WTC11 (cell line): ENCODE results near the gene MAP1LC3A. TPM values are rescaled to one million over a fixed set of nuclear protein-coding genes. Genes with fewer than 3 reads are reported as not detected.

Experiments used
- ATAC-seq: fragments of 200-7000 bp; cut with Tn5 transposase; 2 replicates; pipeline ENCODE4 v1.10.0; 2021; ENCODE audit warnings: mild to moderate bottlenecking, moderate library complexity
- Bru-seq: library from RNA; stranded (reverse); fragments of 400-500 nt; gene quantifications from one replicate; lab custom pipeline; 2021; lab: Mats Ljungman, UMichigan
- CTCF ChIA-PET: fragments of 300-600 bp; sonication (Branson Sonifier 250); formaldehyde crosslinking; loops from one replicate; lab custom pipeline; 2021; ENCODE audit warnings: antibody characterized with exemption; lab: Charles Lee
- POLR2A ChIA-PET: fragments of 350-600 bp; sonication (Branson Sonifier 250); formaldehyde crosslinking; loops from one replicate; lab custom pipeline; 2021; ENCODE audit warnings: antibody characterized with exemption; lab: Charles Lee
- DNase-seq: peaks from one replicate; pipeline ENCODE4 v3.0.0; 2021; ENCODE audit warnings: low spot score
- H3K27ac Mint-ChIP-seq: 2 replicates; pipeline ENCODE4 v1.8.0; 2021; ENCODE audit warnings: mixed read lengths
- H3K27me3 Mint-ChIP-seq: 2 replicates; pipeline ENCODE4 v1.8.0; 2021; ENCODE audit warnings: low read depth, mild to moderate bottlenecking, moderate library complexity, mixed read lengths
- H3K36me3 Mint-ChIP-seq: 2 replicates; pipeline ENCODE4 v1.8.0; 2021; ENCODE audit warnings: mixed read lengths
- H3K4me1 Mint-ChIP-seq: 2 replicates; pipeline ENCODE4 v1.8.0; 2022; ENCODE audit warnings: mixed read lengths
- H3K4me3 Mint-ChIP-seq: 2 replicates; pipeline ENCODE4 v1.8.0; 2021; ENCODE audit warnings: mild to moderate bottlenecking, moderate library complexity, mixed read lengths
- H3K9me3 Mint-ChIP-seq: 2 replicates; pipeline ENCODE4 v1.8.0; 2021; ENCODE audit warnings: mixed read lengths
- CREM ChIP-seq: sonication (generic); formaldehyde crosslinking; IDR thresholded peaks from 2 replicates; pipeline ENCODE4 v1.8.1; 2022; ENCODE audit warnings: mild to moderate bottlenecking, missing genetic modification reagents, moderate library complexity
- E2F5 ChIP-seq: sonication (generic); formaldehyde crosslinking; IDR thresholded peaks from 2 replicates; pipeline ENCODE4 v1.8.1; 2022; ENCODE audit warnings: mild to moderate bottlenecking, moderate library complexity, missing genetic modification reagents
- ELF4 ChIP-seq: sonication (generic); formaldehyde crosslinking; IDR thresholded peaks from 2 replicates; pipeline ENCODE4 v1.8.1; 2022; ENCODE audit warnings: low read depth, mild to moderate bottlenecking, moderate library complexity, missing genetic modification reagents
- ETV6 ChIP-seq: sonication (generic); formaldehyde crosslinking; IDR thresholded peaks from 2 replicates; pipeline ENCODE4 v1.8.1; 2022; ENCODE audit warnings: mild to moderate bottlenecking, missing genetic modification reagents
- FOXJ3 ChIP-seq: sonication (generic); formaldehyde crosslinking; IDR thresholded peaks from 2 replicates; pipeline ENCODE4 v1.9.0; 2021; ENCODE audit warnings: missing genetic modification reagents, mild to moderate bottlenecking, borderline replicate concordance
- GRHL2 ChIP-seq: fragments of 250-450 bp; sonication (Bioruptor Pico); IDR thresholded peaks from 2 replicates; pipeline ENCODE4 v1.8.0; 2022; ENCODE audit warnings: mild to moderate bottlenecking, moderate library complexity; ENCODE audit not compliant: insufficient replicate concordance, severe bottlenecking
- HMGXB4 ChIP-seq: sonication (generic); formaldehyde crosslinking; IDR thresholded peaks from 2 replicates; pipeline ENCODE4 v1.8.1; 2023; ENCODE audit warnings: mild to moderate bottlenecking, moderate library complexity, missing genetic modification reagents
- MAX ChIP-seq: sonication (generic); formaldehyde crosslinking; IDR thresholded peaks from 2 replicates; pipeline ENCODE4 v1.8.0; 2022; ENCODE audit warnings: mild to moderate bottlenecking, missing genetic modification reagents
- NFATC4 ChIP-seq: fragments of 250-450 bp; sonication (Bioruptor Pico); IDR thresholded peaks from 2 replicates; pipeline ENCODE4 v1.9.0; 2021; ENCODE audit warnings: mild to moderate bottlenecking
- RELA ChIP-seq: sonication (generic); formaldehyde crosslinking; IDR thresholded peaks from 2 replicates; pipeline ENCODE4 v1.8.1; 2022; ENCODE audit warnings: missing genetic modification reagents, mild to moderate bottlenecking, borderline replicate concordance
- RORB ChIP-seq: fragments of 250-450 bp; sonication (Bioruptor Pico); IDR thresholded peaks from 2 replicates; pipeline ENCODE4 v1.9.0; 2021; ENCODE audit warnings: mild to moderate bottlenecking
- SMAD4 ChIP-seq: sonication (generic); formaldehyde crosslinking; IDR thresholded peaks from 2 replicates; pipeline ENCODE4 v1.8.0; 2022; ENCODE audit warnings: mild to moderate bottlenecking, missing genetic modification reagents
- SP1 ChIP-seq: sonication (generic); formaldehyde crosslinking; conservative IDR thresholded peaks from 2 replicates; pipeline ENCODE4 v1.8.1; 2022; ENCODE audit warnings: missing genetic modification reagents
- TCF7 ChIP-seq: sonication (generic); formaldehyde crosslinking; IDR thresholded peaks from 2 replicates; pipeline ENCODE4 v1.8.0; 2022; ENCODE audit warnings: mild to moderate bottlenecking, low read depth, missing genetic modification reagents, moderate library complexity
- TEAD1 ChIP-seq: sonication (generic); formaldehyde crosslinking; IDR thresholded peaks from 2 replicates; pipeline ENCODE4 v1.8.0; 2022; ENCODE audit warnings: mild to moderate bottlenecking, missing genetic modification reagents
- TEAD4 ChIP-seq: sonication (generic); formaldehyde crosslinking; IDR thresholded peaks from 2 replicates; pipeline ENCODE4 v1.8.0; 2022; ENCODE audit warnings: mild to moderate bottlenecking, missing genetic modification reagents
- TP53 ChIP-seq: sonication (generic); formaldehyde crosslinking; IDR thresholded peaks from 2 replicates; pipeline ENCODE4 v1.8.1; 2023; ENCODE audit warnings: mild to moderate bottlenecking, missing genetic modification reagents
- USF2 ChIP-seq: sonication (generic); formaldehyde crosslinking; IDR thresholded peaks from 2 replicates; pipeline ENCODE4 v1.8.1; 2023; ENCODE audit warnings: mild to moderate bottlenecking, missing genetic modification reagents, moderate library complexity
- ZBTB21 ChIP-seq: sonication (generic); formaldehyde crosslinking; IDR thresholded peaks from 2 replicates; pipeline ENCODE4 v1.8.1; 2023; ENCODE audit warnings: mild to moderate bottlenecking, missing genetic modification reagents, borderline replicate concordance
- ZNF121 ChIP-seq: sonication (generic); formaldehyde crosslinking; IDR thresholded peaks from 2 replicates; pipeline ENCODE4 v1.8.0; 2023; ENCODE audit warnings: missing genetic modification reagents
- ZNF416 ChIP-seq: fragments of 250-450 bp; sonication (Bioruptor Pico); IDR thresholded peaks from 2 replicates; pipeline ENCODE4 v1.9.0; 2021; ENCODE audit warnings: mild to moderate bottlenecking, inconsistent platforms
- ZNF425 ChIP-seq: fragments of 250-450 bp; sonication (Bioruptor Pico); conservative IDR thresholded peaks from 2 replicates; pipeline ENCODE4 v1.9.0; 2021; ENCODE audit warnings: mild to moderate bottlenecking
- ZNF532 ChIP-seq: fragments of 250-450 bp; sonication (Bioruptor Pico); IDR thresholded peaks from 2 replicates; pipeline ENCODE4 v1.9.0; 2021; ENCODE audit warnings: mild to moderate bottlenecking, borderline replicate concordance
- long read RNA-seq, 3 experiments: library from RNA in 1 of 3; library from capped mRNA in 1 of 3; library from polyadenylated mRNA in 1 of 3; unstranded in 2 of 3; stranded (forward) in 1 of 3; transcript quantifications; one replicate each; pipeline ENCODE4 v2.0.0, GENCODE V29; 2021
- total RNA-seq: library from RNA; stranded (reverse); gene quantifications from 3 replicates; pipeline ENCODE4 v1.2.3, GENCODE V29; 2021

Gene MAP1LC3A
- total RNA-seq = 7.5 to 12.1 TPM (median 11.3 TPM) in 3 replicates
- Bru-seq, nascent RNA = percentile 15 among the genes with signal in this experiment
- long read RNA-seq, experiment 1, transcript MAP1LC3A-201 (4 exons, 1,574 nt) = major isoform, 13 of 13 reads
- long read RNA-seq, experiment 1, partial matches to known transcripts = 0 of 13 reads
- long read RNA-seq, experiment 1, other reads (novel, unspliced or antisense) = 0 of 13 reads
- long read RNA-seq, experiment 2, transcript MAP1LC3A-201 (4 exons, 1,574 nt) = major isoform, 12 of 14 reads
- long read RNA-seq, experiment 2, partial matches to known transcripts = 0 of 14 reads
- long read RNA-seq, experiment 2, other reads (novel, unspliced or antisense) = 2 of 14 reads
- long read RNA-seq, experiment 3 = 0 reads

GRCh38 chr20:34558320-34559218 is at the start of gene MAP1LC3A:
TSS of gene MAP1LC3A (plus strand) at chr20:34558718. CDS start at chr20:34558869, 151 bp downstream.
- peaks cover 7% of the 10 kb centered on the region for H3K27me3 Mint-ChIP-seq
- H3K9me3 Mint-ChIP-seq = no peaks in the 10 kb centered on the region
- POLR2A ChIA-PET = interaction anchor here (0.6 to 1.6 kb wide), 5 partner anchors 9 to 290 kb away, joined by 3 to 6 read pairs (median 4); no protein-coding TSS in a partner anchor
- ATAC-seq = peak; percentile 75
- CTCF ChIA-PET = interaction anchor here (0.6 to 2.9 kb wide), 18 partner anchors 9 to 706 kb away, joined by 3 to 12 read pairs (median 6); partner anchors contain the start of genes PIGU and TP53INP2
- H3K4me3 Mint-ChIP-seq = peak within 1 kb of the TSS; percentile 75
- H3K36me3 Mint-ChIP-seq = no peaks in the 10 kb centered on the region
- H3K4me1 Mint-ChIP-seq = peaks cover 4% of the 10 kb centered on the region
- DNase-seq = peak; percentile 95
- H3K27ac Mint-ChIP-seq = peak within 1 kb of the TSS; percentile 44
- TF ChIP-seq RORB (no peak), HMGXB4 (CRISPR knock-in tag) (peak; percentile 39; the same call in 1 of the 2 replicates), TEAD4 (no peak), MAX (CRISPR knock-in tag) (peak; percentile 57; the same call in 1 of the 2 replicates), TCF7 (CRISPR knock-in tag) (no peak), SP1 (CRISPR knock-in tag) (peak; percentile 86), ZNF532 (CRISPR knock-in tag) (no peak), RELA (0 out of 2 replicates have a peak, but pooled peaks have one; percentile 17), USF2 (0 out of 2 replicates have a peak, but pooled peaks have one; percentile 17), TEAD1 (CRISPR knock-in tag) (no peak), ZNF425 (no peak), CREM (peak; percentile 95), TP53 (peak; percentile 37; the same call in 1 of the 2 replicates), ELF4 (CRISPR knock-in tag) (no peak), ETV6 (CRISPR knock-in tag) (0 out of 2 replicates have a peak, but pooled peaks have one; percentile 48), GRHL2 (CRISPR knock-in tag) (no peak), ZNF416 (CRISPR knock-in tag) (no peak), ZBTB21 (peak; percentile 100), ZNF121 (CRISPR knock-in tag) (no peak), FOXJ3 (CRISPR knock-in tag) (no peak), E2F5 (peak; percentile 80), NFATC4 (CRISPR knock-in tag) (no peak), SMAD4 (CRISPR knock-in tag) (no peak)
